Raji (cell line): ENCODE data around the gene ABHD15.
A peak's percentile ranks its signal among the peaks of the same experiment; 100 is the strongest.

Experiments used
- POLR2A ChIP-seq: IDR thresholded peaks from 2 replicates; pipeline ENCODE4 v1.6.1; 2011; ENCODE audit warnings: low read depth, low read length, control low read depth; ENCODE audit not compliant: insufficient read depth

ABHD15 gene

DNA sequence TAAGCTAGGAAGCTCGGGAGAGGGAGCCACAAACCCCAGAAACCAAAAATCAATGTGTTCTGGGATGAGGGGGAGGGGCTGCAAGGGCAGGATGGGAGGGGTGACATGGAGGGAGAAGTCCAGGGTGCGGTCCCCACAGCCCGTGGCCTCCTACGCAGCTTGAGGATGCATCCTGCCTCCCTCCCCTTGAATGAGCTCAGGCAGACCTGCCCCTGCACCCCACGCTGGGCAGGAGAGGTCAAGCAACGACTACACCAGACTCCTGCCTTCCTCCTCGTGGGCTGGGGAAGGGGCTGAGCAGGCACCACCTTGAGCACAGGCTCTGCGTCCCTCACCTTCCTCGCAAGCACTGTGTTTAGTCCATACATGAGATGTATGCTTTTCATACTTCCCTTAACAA is 30.0 kb upstream of the ABHD15 start:
- TF ChIP-seq POLR2A = no peak

DNA sequence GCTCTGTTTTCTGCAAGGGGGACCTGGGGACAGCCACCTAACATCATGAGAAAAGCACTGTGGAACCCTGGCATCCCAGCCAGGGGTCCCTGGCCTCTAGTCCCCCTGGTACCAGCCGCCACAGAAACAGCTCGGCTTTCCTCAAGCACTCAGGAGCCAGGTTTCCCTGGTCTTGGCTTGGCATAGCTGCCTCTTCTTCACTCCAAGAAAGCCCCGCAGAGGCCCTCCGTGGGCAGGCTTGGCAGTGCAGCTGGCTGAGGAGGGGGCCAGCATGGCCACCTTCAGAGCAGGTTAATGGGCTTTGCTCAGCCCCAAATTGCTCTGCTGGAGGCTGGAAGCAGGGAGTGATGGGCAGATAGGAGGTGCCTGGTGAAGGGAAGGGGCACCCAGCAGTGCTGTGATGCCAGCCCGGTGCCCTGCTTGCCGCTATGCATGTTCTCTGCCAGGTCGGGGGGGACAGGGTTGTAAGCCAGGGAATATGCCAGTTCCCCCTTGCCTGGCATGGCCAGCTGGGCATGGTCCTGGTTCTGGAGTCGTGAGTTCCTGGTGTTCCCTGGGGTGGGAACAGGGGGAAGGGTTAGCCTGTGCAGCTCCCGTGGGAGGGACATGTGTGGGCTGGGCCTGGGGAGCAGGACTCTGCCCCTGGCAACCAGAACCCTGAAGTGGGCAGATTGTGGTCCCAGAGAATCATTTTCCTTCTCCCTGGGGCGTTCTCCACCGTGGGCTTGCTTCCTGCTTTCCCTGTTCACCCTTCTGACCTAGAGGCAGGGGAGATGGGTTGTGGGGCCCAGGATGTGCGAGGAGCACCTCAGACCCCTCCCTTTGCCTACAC is 29.3 kb upstream of the ABHD15 start:
- TF ChIP-seq POLR2A = no peak

GRCh38 chr17:29595107-29595942 is 28.5 kb upstream of the ABHD15 start:
- no peak for TF ChIP-seq POLR2A

DNA sequence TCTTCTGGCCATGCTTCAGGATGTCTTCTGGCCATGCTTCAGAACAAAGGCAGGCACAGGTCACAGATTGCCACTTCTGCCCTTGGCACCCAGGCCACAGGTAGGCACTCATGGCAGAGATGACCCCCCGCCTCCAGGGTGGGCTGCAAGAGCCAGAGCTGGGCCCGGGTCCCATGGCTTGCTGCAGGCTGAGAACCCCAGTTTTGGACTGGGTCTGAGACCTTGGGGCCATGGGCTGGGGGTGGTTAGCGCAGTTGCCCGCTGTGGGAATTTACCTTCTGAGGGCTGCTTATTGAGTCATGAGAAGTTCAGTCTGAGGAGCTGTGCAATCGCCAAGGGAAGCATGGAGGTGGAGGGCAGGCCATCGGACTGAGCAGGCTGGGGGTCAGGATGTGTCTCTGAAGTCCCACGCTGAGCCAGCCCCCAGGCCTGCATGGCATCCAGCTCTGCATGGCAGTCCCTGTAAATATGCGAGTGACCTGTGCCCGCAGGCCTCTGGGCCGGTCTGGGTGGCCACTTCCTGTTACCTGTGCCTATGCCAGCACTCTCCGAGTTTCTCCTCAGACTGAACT is 27.8 kb upstream of the ABHD15 start:
- no peak for TF ChIP-seq POLR2A

DNA sequence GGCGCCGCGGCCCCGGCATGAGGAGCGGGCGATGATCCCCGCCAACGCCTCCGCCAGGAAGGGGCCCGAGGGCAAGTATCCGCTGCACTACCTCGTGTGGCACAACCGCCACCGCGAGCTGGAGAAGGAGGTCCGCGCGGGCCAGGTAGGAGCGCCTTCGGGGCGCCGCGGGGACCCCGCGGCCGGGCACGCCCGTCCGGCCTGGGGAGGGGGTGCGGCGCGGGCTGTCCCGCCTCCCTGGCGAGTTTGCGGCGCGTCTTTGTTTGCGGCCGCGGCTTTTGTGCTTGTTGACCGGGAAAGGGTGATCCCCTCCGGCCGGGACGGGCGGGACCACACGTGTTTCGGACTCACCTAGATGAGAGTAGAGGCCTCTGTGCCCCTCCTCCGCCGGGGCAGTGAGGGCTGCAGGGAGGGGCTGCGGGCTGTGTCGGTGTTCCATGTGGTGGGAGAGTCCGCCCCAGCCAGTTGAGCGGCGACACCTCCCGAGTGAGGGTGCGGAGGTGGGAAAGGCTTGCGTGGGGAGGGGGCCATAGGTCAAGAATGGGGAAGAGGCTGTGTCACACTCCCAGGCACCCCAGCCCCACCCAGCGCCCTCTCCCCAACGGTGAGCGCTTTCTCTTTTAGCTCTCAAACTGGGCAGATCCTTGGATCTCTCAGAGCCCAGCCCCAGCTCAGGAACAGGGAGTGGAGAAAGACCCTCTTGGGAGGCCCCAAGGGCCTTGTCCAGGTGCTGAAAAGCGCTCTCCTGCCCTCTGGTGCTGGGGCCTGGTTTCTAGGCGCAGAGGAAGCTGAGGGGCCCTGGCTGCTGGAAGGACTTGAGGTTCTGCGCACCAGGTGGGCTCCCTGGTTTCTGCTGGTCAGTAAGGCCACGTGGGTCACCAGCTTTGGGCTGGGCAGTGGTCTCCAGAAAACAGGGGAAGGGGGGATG is 27.0 kb upstream of the ABHD15 start:
- TF ChIP-seq POLR2A = 0 out of 2 replicates have a peak, but pooled peaks have one; percentile 19

DNA sequence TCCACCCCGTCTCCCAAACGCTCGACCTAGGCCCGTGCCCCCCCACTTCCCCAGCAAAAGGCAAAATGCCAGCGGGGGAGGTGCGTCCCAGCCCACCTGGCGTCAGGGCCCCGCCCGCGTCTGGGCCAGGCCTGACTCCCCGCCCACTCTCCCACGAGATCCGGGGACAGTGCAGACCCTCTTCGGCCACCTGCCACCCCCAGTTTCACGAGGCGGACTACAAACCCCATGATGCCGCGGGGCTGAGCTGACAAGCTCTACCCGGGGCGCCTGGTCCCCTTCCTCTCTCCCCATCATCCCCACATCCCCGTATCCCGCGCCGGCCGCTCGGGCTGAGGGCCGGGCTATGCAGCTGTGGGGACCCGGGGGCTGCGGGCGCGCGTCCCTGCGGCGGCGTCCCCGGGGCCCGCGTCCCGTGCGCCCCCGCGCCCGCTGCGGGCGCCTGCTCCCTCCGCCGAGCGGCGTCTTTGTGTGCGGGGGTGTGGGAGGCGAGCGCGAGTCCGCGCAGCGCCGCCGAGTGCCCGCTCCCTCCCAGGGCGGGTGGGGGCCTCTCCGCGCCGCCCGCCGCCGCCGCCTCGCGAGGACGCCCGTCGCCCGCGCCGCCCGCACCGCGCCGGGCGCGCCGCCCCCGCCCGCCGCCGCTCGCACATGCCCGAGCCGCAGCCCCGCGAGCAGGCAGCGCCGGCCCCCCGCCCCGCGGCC is 26.2 kb upstream of the ABHD15 start, which contains the start of gene ANKRD13B:
ANKRD13B (plus strand) TSS at position 283 of the 702 bp plus-strand sequence. CDS start 490 bp downstream, outside the sequence.
- peak; percentile 45 for TF ChIP-seq POLR2A

DNA sequence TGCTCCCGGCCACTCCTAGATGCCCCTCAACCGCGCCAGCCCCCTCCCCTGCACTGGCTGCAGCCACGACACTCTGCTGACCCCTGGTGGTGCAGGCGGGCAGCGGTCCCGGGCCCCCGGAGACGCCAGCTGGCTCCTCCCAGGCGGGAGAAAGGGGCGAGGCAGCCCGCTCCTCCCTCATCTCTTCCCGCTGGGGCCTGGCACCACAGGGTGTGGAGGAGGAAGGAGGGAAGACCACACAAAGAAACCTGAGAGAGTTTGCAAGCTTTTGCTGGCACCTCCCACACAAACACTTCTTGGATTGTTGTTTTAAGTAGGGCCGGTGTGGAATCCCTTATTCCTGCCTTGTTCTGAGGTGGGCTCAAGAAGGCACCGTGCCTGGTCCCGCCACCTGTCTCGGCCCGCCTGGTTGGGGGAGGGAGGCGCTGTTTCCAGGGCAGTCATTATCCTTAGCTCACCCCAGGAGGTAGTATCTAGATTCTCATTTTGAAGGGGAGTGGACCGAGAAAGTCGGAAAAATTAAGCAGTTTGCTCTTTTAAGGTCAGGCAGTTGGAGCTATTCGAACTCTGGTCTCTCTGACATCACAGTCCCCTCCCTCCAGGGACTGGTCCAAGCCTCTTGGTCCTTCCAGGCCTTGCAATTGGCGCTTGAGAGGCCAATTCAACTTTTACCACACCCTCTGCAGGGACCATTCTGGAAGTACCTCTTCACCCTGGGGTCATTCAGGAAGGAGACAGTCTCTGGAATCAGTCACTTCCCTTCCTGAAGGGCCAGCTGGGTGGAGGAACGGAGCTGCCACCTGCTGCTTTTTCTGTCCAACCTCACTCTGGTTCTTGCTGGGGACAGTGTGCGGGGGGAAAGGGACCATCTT is 25.1 kb upstream of the ABHD15 start:
- peak; percentile 51; the same call in 1 of the 2 replicates for TF ChIP-seq POLR2A

GRCh38 chr17:29591146-29591736 is 24.4 kb upstream of the ABHD15 start:
- TF ChIP-seq POLR2A = no peak

DNA sequence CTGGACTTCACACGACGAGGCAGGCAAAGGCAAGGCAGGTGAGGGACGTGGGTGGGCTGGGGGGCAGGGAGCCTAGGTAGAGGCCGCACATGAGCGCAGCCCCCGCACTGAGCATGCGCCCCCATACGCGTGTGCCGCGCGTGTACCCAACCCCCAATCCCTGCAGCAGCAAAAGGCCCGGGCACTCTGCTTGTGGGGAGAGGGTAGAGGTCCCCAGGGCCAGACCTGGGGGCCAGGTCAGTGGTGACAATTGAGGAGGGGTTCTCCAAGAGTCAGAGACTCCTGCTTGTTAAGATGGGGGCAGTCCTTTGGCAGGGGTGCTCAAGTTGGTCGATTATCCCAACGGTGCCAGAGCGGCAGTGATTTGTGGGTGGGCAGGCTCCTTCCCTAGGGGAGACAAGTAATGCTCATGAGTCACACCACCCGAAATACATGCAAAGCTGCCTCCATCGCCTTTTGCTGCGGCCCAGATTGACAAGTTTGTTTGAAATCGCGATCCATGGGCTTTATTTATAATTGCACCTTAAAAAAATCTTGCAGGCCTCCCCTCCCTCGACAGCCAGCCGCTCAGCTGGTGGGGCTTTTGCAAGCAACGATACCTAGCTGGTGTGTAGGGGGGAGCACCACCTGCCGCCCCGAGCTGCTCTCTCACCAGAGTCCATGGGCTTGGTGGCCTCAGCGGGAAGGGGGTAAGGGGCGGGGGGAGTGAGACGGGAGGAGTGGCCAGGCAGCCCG is 23.7 kb upstream of the ABHD15 start:
- no peak for TF ChIP-seq POLR2A

- TF ChIP-seq POLR2A = peak; percentile 59; the same call in 1 of the 2 replicates
These were observed 22.9 kb upstream of the ABHD15 start, which contains the start of gene GIT1 for GRCh38 chr17:29589524-29590410. TSS of gene GIT1 (minus strand) at chr17:29589648. CDS start at chr17:29589378, 270 bp downstream.

- TF ChIP-seq POLR2A = no peak; the same call in 1 of the 2 replicates
These were observed 21.9 kb upstream of the ABHD15 start for GRCh38 chr17:29588562-29589411.
